ENCODE measurements around the gene TXNRD2.
"Not testable (repeated sequence)": the region's sequence is repeated elsewhere in the genome, so short reads cannot be mapped to it uniquely, and the experiment has no call there.

TXNRD2 gene

GRCh38 chr22:19834599-19834998 is 107.0 kb downstream of the TXNRD2 start:
- Histone ChIP-seq H3K27ac (ENCODE audit: low read length) (no peak overlapping the region), H3K4me1 (ENCODE audit: control insufficient read depth, insufficient read depth, low read length) (no peaks in the 10 kb centered on the region), H3K4me3 (ENCODE audit: low read length) (no peak overlapping the region), H3K9me3 (ENCODE audit: control insufficient read depth, insufficient read depth, low read length) (no peaks in the 10 kb centered on the region), H3K36me3 (ENCODE audit: control insufficient read depth, insufficient read depth, low read length) (no peaks in the 10 kb centered on the region), H3K27me3 (ENCODE audit: control insufficient read depth, insufficient read depth, low read length) (no peaks in the 10 kb centered on the region)
- DNase-seq (ENCODE audit: low read depth, low spot score), result no peak

GRCh38 chr22:19833327-19833726 is 108.3 kb downstream of the TXNRD2 start:
- not testable (repeated sequence) for H3K4me1 ChIP-seq (ENCODE audit: control insufficient read depth, insufficient read depth, low read length); H3K36me3 ChIP-seq (ENCODE audit: control insufficient read depth, insufficient read depth, low read length); DNase-seq (ENCODE audit: low read depth, low spot score); H3K27ac ChIP-seq (ENCODE audit: low read length); H3K27me3 ChIP-seq (ENCODE audit: control insufficient read depth, insufficient read depth, low read length); H3K9me3 ChIP-seq (ENCODE audit: control insufficient read depth, insufficient read depth, low read length); H3K4me3 ChIP-seq (ENCODE audit: low read length)
- WGBS (ENCODE audit: insufficient coverage, insufficient read length), result no CpG with 5 or more reads among the region's 9 CpGs

GRCh38 chr22:19832476-19833108 is 109.0 kb downstream of the TXNRD2 start:
- Histone ChIP-seq H3K27ac (ENCODE audit: low read length) (no peak overlapping the region), H3K36me3 (ENCODE audit: control insufficient read depth, insufficient read depth, low read length) (no peaks in the 10 kb centered on the region), H3K27me3 (ENCODE audit: control insufficient read depth, insufficient read depth, low read length) (no peaks in the 10 kb centered on the region), H3K9me3 (ENCODE audit: control insufficient read depth, insufficient read depth, low read length) (no peaks in the 10 kb centered on the region), H3K4me1 (ENCODE audit: control insufficient read depth, insufficient read depth, low read length) (no peaks in the 10 kb centered on the region), H3K4me3 (ENCODE audit: low read length) (no peak overlapping the region)
- DNase-seq (ENCODE audit: low read depth, low spot score), result no peak
- WGBS (ENCODE audit: insufficient coverage, insufficient read length), result no CpG with 5 or more reads among the region's 7 CpGs

GRCh38 chr22:19831979-19832378 is 109.6 kb downstream of the TXNRD2 start:
- WGBS (ENCODE audit: insufficient coverage, insufficient read length), result no CpG with 5 or more reads among the region's 3 CpGs

GRCh38 chr22:19831016-19831415 is 110.6 kb downstream of the TXNRD2 start:
- Histone ChIP-seq H3K4me1 (ENCODE audit: control insufficient read depth, insufficient read depth, low read length) (no peaks in the 10 kb centered on the region), H3K4me3 (ENCODE audit: low read length) (no peak overlapping the region), H3K9me3 (ENCODE audit: control insufficient read depth, insufficient read depth, low read length) (no peaks in the 10 kb centered on the region), H3K27ac (ENCODE audit: low read length) (no peak overlapping the region), H3K36me3 (ENCODE audit: control insufficient read depth, insufficient read depth, low read length) (no peaks in the 10 kb centered on the region), H3K27me3 (ENCODE audit: control insufficient read depth, insufficient read depth, low read length) (no peaks in the 10 kb centered on the region)
- WGBS (ENCODE audit: insufficient coverage, insufficient read length), result no CpG with 5 or more reads among the region's 6 CpGs
- no peak for DNase-seq (ENCODE audit: low read depth, low spot score)

More at GRCh38 chr22:19831979-19832378, 109.6 kb downstream of the TXNRD2 start:
- not testable (repeated sequence) for DNase-seq (ENCODE audit: low read depth, low spot score); H3K27ac ChIP-seq (ENCODE audit: low read length); H3K27me3 ChIP-seq (ENCODE audit: control insufficient read depth, insufficient read depth, low read length); H3K36me3 ChIP-seq (ENCODE audit: control insufficient read depth, insufficient read depth, low read length); H3K9me3 ChIP-seq (ENCODE audit: control insufficient read depth, insufficient read depth, low read length); H3K4me3 ChIP-seq (ENCODE audit: low read length); H3K4me1 ChIP-seq (ENCODE audit: control insufficient read depth, insufficient read depth, low read length)

- Histone ChIP-seq H3K27me3 (ENCODE audit: control insufficient read depth, insufficient read depth, low read length) (no peaks in the 10 kb centered on the region), H3K4me3 (ENCODE audit: low read length) (no peak overlapping the region), H3K36me3 (ENCODE audit: control insufficient read depth, insufficient read depth, low read length) (no peaks in the 10 kb centered on the region), H3K27ac (ENCODE audit: low read length) (no peak overlapping the region), H3K4me1 (ENCODE audit: control insufficient read depth, insufficient read depth, low read length) (no peaks in the 10 kb centered on the region), H3K9me3 (ENCODE audit: control insufficient read depth, insufficient read depth, low read length) (no peaks in the 10 kb centered on the region)
- no peak for DNase-seq (ENCODE audit: low read depth, low spot score)
- WGBS (ENCODE audit: insufficient coverage, insufficient read length), result no CpG with 5 or more reads among the region's 2 CpGs
Observed at GRCh38 chr22:19828035-19828401, 113.6 kb downstream of the TXNRD2 start.

- H3K4me1 ChIP-seq (ENCODE audit: control insufficient read depth, insufficient read depth, low read length), result no peaks in the 10 kb centered on the region
- no peak overlapping the region for H3K27ac ChIP-seq (ENCODE audit: low read length)
- WGBS (ENCODE audit: insufficient coverage, insufficient read length), result no CpG with 5 or more reads among the region's 10 CpGs
- no peaks in the 10 kb centered on the region for H3K9me3 ChIP-seq (ENCODE audit: control insufficient read depth, insufficient read depth, low read length)
- no peaks in the 10 kb centered on the region for H3K27me3 ChIP-seq (ENCODE audit: control insufficient read depth, insufficient read depth, low read length)
- DNase-seq (ENCODE audit: low read depth, low spot score), result no peak
- H3K36me3 ChIP-seq (ENCODE audit: control insufficient read depth, insufficient read depth, low read length), result no peaks in the 10 kb centered on the region
- H3K4me3 ChIP-seq (ENCODE audit: low read length), result no peak overlapping the region
Observed at GRCh38 chr22:19827341-19828034, 114.1 kb downstream of the TXNRD2 start.

GRCh38 chr22:19826619-19826950 is 115.0 kb downstream of the TXNRD2 start:
- H3K4me1 ChIP-seq (ENCODE audit: control insufficient read depth, insufficient read depth, low read length), result no peaks in the 10 kb centered on the region
- no peak overlapping the region for H3K27ac ChIP-seq (ENCODE audit: low read length)
- no peak for DNase-seq (ENCODE audit: low read depth, low spot score)
- no peaks in the 10 kb centered on the region for H3K27me3 ChIP-seq (ENCODE audit: control insufficient read depth, insufficient read depth, low read length)
- H3K9me3 ChIP-seq (ENCODE audit: control insufficient read depth, insufficient read depth, low read length), result no peaks in the 10 kb centered on the region
- H3K36me3 ChIP-seq (ENCODE audit: control insufficient read depth, insufficient read depth, low read length), result no peaks in the 10 kb centered on the region
- no CpG with 5 or more reads among the region's 2 CpGs for WGBS (ENCODE audit: insufficient coverage, insufficient read length)
- no peak overlapping the region for H3K4me3 ChIP-seq (ENCODE audit: low read length)

- Histone ChIP-seq H3K9me3 (ENCODE audit: control insufficient read depth, insufficient read depth, low read length) (no peaks in the 10 kb centered on the region), H3K27ac (ENCODE audit: low read length) (no peak overlapping the region), H3K36me3 (ENCODE audit: control insufficient read depth, insufficient read depth, low read length) (no peaks in the 10 kb centered on the region), H3K27me3 (ENCODE audit: control insufficient read depth, insufficient read depth, low read length) (no peaks in the 10 kb centered on the region), H3K4me1 (ENCODE audit: control insufficient read depth, insufficient read depth, low read length) (no peaks in the 10 kb centered on the region), H3K4me3 (ENCODE audit: low read length) (no peak overlapping the region)
- no CpG with 5 or more reads among the region's 7 CpGs for WGBS (ENCODE audit: insufficient coverage, insufficient read length)
- DNase-seq (ENCODE audit: low read depth, low spot score), result no peak
Observed at GRCh38 chr22:19825904-19826618, 115.6 kb downstream of the TXNRD2 start.

All from iPS DF 6.9 (cell line).